HL-60/S4 treated with phorbol 12-myristate 13-acetate at 8.2 ng/mL for 4 days and 3 days (cell line): ENCODE data around the gene SPP1.
"Not testable (repeated sequence)": the region's sequence is repeated elsewhere in the genome, so short reads cannot be mapped to it uniquely, and the experiment has no call there.

Experiments
- in situ Hi-C: fragments of 300-500 bp; cut with MboI; formaldehyde crosslinking; loops from 2 replicates; pipeline ENCODE4 v1.15.0; 2022; ENCODE audit warnings: low sequenced_read_pairs

SPP1 gene

DNA sequence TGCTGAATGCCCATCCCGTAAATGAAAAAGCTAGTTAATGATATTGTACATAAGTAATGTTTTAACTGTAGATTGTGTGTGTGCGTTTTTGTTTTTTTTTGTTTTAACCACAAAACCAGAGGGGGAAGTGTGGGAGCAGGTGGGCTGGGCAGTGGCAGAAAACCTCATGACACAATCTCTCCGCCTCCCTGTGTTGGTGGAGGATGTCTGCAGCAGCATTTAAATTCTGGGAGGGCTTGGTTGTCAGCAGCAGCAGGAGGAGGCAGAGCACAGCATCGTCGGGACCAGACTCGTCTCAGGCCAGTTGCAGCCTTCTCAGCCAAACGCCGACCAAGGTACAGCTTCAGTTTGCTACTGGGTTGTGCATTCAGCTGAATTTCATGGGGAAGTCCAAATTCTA lies at the start of gene SPP1:
SPP1 (plus strand) TSS at position 249 of the 400 bp plus-strand sequence. CDS start 1,182 bp downstream, outside the sequence.
- in situ Hi-C loops = loop anchor here (25.0 kb wide), 1 partner anchor 288 kb away; no protein-coding TSS in a partner anchor

DNA sequence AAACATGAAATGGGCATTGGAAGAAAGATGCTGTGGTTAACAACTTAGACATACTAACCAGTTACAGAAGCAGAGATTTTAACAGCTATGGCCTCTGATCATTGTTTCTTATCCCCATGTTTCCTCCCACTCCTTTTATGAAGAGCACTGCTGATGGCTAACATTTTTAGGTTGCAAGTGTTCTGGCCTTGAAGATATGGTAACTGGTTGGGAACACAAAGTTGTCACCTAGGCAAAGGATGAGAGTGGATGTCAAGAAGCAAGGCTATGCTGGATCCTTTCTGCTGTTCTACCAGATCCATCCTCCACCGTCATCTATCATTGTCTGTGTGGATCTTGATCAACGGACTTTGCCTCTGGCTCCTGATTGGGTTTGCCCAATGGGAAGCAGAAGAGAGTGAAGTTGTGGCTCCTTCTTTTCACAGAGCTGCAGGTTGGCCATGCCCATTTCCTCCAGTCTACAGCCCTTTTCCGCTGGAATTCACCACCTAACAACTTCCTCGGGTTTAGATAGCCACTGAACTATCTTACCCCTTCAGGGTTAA lies 48.9 kb upstream of the SPP1 start:
- in situ Hi-C loops = no loop called here

DNA sequence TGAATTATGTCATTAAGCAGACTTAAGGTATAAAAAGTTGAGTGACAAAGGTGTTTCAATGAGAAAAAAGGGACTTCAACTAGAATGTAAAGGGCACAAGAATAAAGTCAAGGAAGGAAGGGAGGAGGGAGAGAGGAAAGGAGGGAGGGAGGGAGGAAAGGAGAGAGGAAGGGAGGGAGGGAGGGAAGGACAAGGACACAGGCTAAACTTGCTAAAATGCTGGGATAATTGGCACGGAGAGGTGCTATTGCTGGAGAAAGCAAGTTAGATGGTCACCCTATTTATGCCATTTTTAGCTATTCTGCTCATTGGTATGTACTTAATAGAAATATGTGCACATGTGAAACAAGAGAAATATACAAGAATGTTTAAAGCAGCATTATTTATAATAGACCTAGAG lies 44.9 kb upstream of the SPP1 start:
- in situ Hi-C loops = no loop called here

DNA sequence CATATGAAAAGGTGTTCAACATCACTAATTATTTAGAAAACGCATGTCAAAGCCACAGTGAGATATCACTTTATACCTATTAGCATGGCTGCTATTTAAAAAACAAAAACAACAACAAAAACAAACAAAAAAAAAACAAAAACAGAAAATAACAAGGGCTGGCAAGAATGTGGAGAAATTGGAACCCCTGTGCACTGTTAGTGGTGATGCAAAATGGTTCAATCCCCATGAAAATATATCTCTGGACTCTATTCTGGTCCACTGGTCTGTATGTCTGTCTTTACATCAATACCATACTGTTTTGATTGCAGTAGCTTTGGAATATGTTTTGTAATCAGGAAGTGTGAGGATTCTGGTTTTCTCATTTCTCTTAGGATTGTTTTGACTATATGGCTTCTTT lies 43.6 kb upstream of the SPP1 start:
- in situ Hi-C loops = no loop called here

DNA sequence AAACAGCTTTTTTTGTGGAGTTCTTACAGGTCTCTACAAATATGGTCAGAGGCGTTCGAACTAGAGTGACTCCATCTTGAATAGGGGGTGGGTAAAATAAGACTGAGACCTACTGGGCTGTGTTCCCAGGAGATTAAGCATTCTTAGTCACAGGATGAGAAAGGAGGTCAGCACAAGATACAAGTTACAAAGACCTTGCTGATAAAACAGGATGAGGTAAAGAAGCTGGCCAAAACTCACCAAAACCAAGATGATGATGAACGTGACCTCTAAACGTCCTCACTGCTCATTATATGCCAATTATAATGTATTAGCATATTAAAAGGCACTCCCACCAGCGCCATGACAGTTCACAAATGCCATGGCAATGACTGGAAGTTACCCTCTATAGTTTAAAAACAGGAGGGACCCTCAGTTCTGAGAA lies 42.8 kb upstream of the SPP1 start:
- in situ Hi-C loops = no loop called here

DNA sequence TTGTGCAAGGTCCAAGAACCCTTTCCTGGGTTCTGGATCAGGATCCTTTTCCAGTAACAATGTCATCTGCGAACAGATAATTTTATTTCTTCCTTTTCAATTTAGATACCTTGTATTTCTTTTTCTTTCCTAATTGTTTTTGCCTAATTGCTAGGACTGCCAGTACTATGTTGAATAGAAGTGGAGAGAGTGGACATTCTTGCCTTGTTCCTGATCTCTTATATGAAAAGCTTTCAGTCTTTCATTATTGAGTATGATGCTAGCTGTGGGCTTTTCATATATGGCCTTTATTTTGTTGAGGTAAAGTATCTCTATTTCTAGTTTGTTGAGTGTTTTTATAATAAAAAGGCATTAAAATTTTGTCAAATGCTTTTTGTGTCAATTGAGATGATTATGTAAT lies 42.2 kb upstream of the SPP1 start:
- in situ Hi-C loops = no loop called here

GRCh38 chr4:87934157-87934704 lies 41.3 kb upstream of the SPP1 start:
- in situ Hi-C loops = no loop called here

- in situ Hi-C loops = no loop called here
Observed at GRCh38 chr4:87934973-87935372, 40.5 kb upstream of the SPP1 start.

DNA sequence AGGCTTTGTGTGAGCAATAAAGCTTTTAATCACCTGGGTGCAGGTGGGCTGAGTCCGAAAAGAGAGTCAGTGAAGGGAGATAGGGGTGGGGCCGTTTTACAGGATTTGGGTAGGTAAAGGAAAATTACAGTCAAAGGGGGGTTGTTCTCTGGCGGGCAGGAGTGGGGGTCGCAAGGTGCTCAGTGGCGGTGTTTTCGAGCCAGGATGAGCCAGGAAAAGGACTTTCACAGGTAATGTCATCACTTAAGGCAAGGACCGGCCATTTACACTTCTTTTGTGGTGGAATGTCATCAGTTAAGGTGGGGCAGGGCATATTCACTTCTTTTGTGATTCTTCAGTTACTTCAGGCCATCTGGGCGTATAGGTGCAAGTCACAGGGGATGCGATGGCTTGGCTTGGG lies 39.6 kb upstream of the SPP1 start:
- in situ Hi-C loops = not testable (repeated sequence)

- in situ Hi-C loops = no loop called here
Observed at GRCh38 chr4:87937523-87937922, 38.0 kb upstream of the SPP1 start.

DNA sequence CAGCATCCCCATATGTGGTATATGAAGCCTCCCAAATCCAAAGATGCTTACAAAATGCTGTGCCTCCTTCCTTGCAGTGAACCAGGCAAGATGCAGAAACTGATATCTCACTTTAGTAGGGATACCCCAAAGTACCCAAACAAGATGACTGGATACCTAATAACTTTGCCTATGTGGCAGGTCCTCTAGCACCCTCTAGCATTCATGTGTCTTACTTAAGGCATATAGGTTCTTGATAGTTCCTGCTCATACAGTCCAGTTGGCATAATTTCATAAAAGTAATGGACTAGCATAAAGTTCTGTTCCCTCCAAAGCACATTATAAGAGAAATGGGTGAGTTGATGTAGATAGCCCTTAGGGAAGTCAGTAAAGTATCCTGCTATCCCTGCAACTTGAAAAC lies 36.8 kb upstream of the SPP1 start:
- in situ Hi-C loops = no loop called here

DNA sequence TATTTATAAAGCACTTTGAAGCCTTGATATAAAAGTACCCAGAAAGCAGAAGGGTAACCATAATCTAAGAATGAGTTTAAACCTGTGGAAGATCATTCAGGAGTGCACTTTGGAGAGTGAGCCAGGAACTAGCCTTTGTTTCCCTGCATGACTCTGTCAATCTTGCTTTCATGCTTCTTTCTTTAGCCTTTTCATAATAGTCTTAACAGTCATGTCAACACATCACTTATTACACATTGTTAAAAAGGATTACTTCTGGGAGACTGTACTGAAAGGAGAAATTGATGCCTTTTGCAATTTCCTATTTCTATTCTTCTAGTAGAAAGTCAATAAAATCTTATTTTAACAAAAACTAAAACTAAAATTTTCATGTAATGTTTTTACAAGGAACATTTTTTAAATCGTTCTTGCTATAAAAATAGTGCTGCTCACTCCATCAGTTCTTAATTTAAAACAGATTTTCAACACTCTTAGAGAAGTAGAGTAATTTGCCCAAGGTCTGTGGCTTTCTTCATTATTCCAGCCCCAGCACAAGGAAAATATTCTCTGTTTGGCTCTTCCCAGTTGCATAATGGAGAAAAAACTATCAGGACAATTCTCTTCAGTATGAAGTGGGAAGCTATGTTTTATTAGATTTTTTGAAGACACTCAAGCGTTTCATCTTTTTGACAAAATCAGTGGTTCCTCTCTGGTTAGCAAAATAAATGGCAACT lies 35.4 kb upstream of the SPP1 start:
- in situ Hi-C loops = no loop called here

DNA sequence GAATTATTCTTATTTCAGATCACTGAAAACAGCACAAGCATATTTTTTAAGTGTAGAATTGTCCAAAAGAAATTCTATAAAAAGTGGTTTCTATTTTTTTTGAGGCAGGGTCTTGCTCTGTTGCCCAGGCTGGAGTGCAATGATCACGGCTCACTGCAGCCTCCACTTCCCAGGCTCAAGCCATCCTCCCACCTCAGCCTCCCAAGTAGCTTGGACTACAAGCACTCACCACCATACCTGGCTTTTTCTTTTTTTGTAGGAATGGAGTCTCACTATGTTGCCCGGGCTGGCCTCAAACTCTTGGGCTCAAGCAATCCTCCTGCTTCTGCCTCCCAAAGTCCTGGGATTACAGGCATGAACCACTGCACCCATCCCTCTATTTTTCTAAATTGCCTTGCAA lies 34.7 kb upstream of the SPP1 start:
- in situ Hi-C loops = not testable (repeated sequence)

- in situ Hi-C loops = no loop called here
Observed at GRCh38 chr4:87941537-87942392, 33.7 kb upstream of the SPP1 start.

- in situ Hi-C loops = no loop called here
Observed at GRCh38 chr4:87943660-87944149, 31.8 kb upstream of the SPP1 start.

DNA sequence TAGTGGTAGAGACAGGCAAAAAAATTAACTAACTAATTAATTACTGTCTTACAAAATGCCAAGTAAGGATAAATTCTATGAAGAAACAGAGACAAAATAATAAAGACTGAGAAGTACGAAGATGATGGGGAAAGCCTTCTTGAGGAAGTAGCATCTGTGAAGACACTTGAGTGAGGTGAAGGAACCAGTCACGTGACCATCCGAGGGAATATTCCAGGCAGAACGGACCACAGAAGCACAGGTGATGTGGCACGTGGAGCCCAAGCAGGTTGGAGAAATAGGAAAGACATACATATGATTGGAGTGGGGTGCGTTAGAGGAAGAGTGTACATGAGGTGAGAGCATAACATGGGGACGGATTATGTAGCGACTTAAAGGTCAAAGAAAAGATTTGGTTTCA lies 30.5 kb upstream of the SPP1 start:
- in situ Hi-C loops = no loop called here

GRCh38 chr4:87946766-87947165 lies 28.7 kb upstream of the SPP1 start:
- in situ Hi-C loops = no loop called here

- in situ Hi-C loops = no loop called here
Observed at GRCh38 chr4:87947381-87948160, 27.9 kb upstream of the SPP1 start.

DNA sequence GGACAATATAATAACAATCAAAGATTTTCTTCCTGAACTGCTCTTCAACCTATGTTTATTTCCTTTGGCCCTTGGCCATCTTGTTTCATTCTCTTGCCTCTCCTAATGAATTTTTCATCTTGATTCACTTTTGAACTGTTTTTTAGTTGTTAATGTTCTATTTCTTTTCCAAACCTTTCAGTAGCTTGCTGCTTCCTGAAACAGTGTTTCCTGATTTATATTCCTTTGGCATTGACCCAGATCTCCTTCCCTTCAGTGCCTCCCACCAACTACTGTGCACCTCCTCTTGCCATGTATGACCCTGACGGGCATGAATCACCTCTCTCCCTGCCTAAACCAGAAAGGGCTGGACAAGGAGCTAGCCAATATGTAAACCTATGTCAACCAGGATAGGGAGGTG lies 25.6 kb upstream of the SPP1 start:
- in situ Hi-C loops = no loop called here

- in situ Hi-C loops = no loop called here
Observed at GRCh38 chr4:87950493-87950892, 25.0 kb upstream of the SPP1 start.
